ENCODE data around the gene GJC2. TPM values are rescaled to one million over a fixed set of nuclear protein-coding genes. Genes with fewer than 3 reads are reported as not detected.

The GJC2 gene
- total RNA-seq, 4 donors from 2014 or later = 5.1 to 9.0 (median 7.0) TPM

DNA sequence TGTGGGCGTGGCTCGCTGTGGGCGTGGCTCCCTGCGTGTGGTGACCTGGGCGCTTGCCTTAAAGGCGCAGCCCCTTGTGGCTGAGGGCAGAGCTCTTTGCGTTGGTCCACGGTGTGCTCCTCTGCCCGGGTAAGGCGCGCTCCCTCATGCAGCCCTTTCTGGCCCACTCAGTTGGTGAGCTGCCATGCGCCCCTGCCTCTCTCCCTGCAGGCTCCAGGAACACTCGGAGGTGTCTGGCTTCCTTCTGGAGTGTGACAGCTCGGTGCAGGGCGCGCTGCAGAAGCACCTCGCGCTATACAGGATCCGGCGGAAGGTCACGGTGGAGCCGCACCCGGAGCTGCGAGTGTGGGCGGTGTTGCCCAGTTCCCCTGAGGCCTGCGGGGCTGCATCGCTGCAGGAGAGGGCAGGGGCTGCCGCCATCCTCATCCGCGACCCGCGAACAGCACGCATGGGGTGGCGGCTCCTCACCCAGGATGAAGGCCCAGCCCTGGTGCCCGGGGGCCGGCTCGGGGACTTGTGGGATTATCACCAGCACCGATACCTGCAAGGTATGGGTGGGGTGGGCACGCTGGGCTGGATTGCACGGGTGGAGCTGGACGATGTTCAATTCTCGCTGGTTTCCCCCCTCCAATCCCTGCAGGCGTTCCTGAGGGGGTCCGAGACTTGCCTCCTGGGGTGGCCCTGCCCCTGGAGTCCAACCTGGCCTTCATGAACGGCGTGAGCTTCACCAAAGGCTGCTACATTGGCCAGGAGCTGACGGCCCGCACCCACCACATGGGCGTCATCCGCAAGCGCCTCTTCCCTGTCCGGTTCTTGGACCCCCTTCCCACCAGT is 25.0 kb downstream of the GJC2 start:
- H3K27ac ChIP-seq = peak overlapping the region in 2 of 4 donors; percentile 10 to 42
- H3K4me3 ChIP-seq = peak overlapping the region in 1 of 2 donors; percentile 14
- no peaks in the 10 kb centered on the region for H3K9me3 ChIP-seq
- H3K36me3 ChIP-seq = peaks cover 0 to 27% of the 10 kb centered on the region in 2 donors
- no peak for ATAC-seq
- TF ChIP-seq, protein P1, sequence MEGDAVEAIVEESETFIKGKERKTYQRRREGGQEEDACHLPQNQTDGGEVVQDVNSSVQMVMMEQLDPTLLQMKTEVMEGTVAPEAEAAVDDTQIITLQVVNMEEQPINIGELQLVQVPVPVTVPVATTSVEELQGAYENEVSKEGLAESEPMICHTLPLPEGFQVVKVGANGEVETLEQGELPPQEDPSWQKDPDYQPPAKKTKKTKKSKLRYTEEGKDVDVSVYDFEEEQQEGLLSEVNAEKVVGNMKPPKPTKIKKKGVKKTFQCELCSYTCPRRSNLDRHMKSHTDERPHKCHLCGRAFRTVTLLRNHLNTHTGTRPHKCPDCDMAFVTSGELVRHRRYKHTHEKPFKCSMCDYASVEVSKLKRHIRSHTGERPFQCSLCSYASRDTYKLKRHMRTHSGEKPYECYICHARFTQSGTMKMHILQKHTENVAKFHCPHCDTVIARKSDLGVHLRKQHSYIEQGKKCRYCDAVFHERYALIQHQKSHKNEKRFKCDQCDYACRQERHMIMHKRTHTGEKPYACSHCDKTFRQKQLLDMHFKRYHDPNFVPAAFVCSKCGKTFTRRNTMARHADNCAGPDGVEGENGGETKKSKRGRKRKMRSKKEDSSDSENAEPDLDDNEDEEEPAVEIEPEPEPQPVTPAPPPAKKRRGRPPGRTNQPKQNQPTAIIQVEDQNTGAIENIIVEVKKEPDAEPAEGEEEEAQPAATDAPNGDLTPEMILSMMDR (IDR thresholded peaks at IDR 0.05) = no peak
- no peak for TF ChIP-seq POLR2AphosphoS5 (IDR thresholded peaks at IDR 0.05)
- TF ChIP-seq EP300 (IDR thresholded peaks at IDR 0.05) = no peak
- TF ChIP-seq POLR2A (IDR thresholded peaks at IDR 0.05) = no peak
- H3K27me3 ChIP-seq = no peaks in the 10 kb centered on the region
- H3K4me1 ChIP-seq = peaks cover 0 to 16% (median 0%) of the 10 kb centered on the region in 3 donors
- no CpG with 5 or more reads among the region's 52 CpGs for whole genome bisulfite sequencing, 2 donors (ENCODE audit: low coverage in 1 of 2)

DNA sequence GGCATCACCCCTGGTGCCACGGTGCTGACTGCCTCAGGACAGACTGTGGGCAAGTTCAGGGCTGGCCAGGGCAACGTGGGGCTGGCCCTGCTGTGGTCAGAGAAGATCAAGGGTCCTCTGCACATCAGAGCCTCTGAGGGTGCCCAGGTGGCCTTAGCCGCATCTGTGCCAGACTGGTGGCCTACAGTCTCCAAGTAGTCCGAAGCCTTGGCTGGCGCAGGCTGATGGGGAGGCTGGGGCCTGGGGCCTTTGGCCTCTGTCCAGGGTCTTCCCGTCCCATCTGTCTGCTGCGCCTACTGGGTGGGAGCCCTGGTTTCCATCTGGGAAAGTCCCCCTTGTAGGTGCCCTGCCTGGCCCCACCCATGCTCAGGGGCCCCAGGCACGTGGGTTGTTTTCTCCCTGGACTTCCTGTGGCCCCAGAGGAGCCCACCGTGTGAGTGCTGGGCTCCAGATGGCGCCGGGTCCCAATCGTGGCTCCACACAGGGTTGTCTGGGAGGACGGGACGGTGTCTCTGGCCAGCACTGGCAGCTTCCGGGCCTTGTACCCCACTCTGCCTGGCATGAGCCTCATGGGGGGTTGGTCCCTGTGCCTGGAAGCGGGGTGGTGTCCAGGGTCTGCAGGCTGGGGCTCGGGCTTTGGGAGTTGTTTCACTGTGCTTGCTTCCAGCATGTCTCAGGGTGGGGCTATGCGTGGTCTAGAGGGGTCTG is 25.7 kb downstream of the GJC2 start:
- H3K9me3 ChIP-seq = no peaks in the 10 kb centered on the region
- peak overlapping the region in 2 of 4 donors; percentile 17 to 42 for H3K27ac ChIP-seq
- peaks cover 0 to 27% of the 10 kb centered on the region in 2 donors for H3K36me3 ChIP-seq
- peaks cover 0 to 16% (median 0%) of the 10 kb centered on the region in 3 donors for H3K4me1 ChIP-seq
- TF ChIP-seq POLR2AphosphoS5 (IDR thresholded peaks at IDR 0.05) = no peak
- TF ChIP-seq POLR2A (IDR thresholded peaks at IDR 0.05) = no peak
- no peak for TF ChIP-seq EP300 (IDR thresholded peaks at IDR 0.05)
- TF ChIP-seq, protein P1 (IDR thresholded peaks at IDR 0.05) = no peak
- no peaks in the 10 kb centered on the region for H3K27me3 ChIP-seq
- 78 to 100% methylated on average over 1 to 4 of the region's 18 CpGs for WGBS, 2 donors (ENCODE audit: low coverage in 1 of 2)
- H3K4me3 ChIP-seq = no peak overlapping the region
- no peak for ATAC-seq

DNA sequence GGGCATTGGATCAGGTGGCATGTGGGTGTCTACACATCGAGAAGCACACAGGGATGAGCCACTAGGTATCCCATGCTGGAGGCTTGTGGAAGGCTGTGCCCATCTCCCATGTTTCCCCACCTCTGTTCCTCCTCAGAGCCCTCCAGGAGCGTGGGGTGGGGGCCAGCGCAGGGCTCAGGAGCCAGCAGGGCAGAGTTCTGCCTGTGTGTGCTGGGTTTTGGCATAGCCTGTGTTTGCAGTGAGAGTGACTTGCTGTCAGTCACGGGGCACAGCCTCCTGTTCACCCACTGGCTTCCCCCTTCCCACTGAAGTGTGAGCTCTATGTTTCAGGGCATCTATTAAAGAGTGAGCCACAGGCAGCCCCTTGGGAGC is 26.3 kb downstream of the GJC2 start:
- Histone ChIP-seq H3K27ac (peak overlapping the region in 2 of 4 donors; percentile 17 to 42), H3K4me3 (no peak overlapping the region)
- ATAC-seq = no peak

DNA sequence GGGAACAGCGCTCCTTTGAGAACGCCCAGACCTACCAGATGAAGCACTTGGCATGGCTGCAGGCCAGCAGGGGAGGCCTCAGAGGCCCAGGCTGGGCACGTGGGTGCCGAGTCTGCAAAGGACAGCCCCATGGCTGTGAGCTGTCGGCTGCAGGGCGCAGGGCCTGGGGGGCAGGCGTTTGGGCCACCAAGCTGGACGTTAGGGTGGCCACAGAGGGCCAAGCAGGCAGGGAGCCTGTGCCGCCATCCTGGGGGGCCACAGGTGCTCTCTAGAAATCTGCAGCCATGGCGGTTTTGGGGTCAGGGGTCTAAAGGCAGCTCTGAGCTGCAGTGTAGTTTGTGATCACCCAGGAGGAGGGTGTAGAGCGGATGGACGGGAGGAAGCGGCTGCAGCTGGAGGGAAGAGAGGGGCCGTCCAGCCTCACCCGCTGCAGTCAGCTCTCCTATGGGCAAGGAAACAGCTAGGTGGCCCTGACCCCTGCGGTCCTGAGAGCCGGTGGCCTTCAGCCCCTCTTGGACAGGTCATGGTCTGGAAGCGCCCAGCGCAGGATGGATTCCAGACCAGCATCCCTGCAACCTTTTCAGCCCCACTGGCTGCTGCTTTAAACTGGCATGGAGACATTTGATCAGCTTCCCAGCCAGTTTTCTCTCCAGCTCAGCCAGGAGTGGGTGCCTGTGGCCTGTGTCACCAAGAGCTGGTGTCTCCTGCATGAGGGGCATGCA is 26.9 kb downstream of the GJC2 start:
- WGBS, 2 donors (ENCODE audit: low coverage in 1 of 2) = 95% methylated on average over 4 of the region's 19 CpGs; no CpG with 5 or more reads in 1 of the 2 donors
- peak; percentile 11 for ATAC-seq

More for the DNA sequence above, 26.3 kb downstream of the GJC2 start:
- Histone ChIP-seq H3K4me1 (peaks cover 0 to 16% (median 0%) of the 10 kb centered on the region in 3 donors), H3K27me3 (no peaks in the 10 kb centered on the region), H3K9me3 (no peaks in the 10 kb centered on the region), H3K36me3 (peaks cover 0 to 27% of the 10 kb centered on the region in 2 donors)
- TF ChIP-seq POLR2A (IDR thresholded peaks at IDR 0.05) (no peak), EP300 (IDR thresholded peaks at IDR 0.05) (no peak), POLR2AphosphoS5 (IDR thresholded peaks at IDR 0.05) (no peak)
- TF ChIP-seq, protein P1 (IDR thresholded peaks at IDR 0.05) = no peak
- 92% methylated on average over 2 of the region's 4 CpGs; no CpG with 5 or more reads in 1 of the 2 donors for WGBS, 2 donors (ENCODE audit: low coverage in 1 of 2)

More for the DNA sequence above, 26.9 kb downstream of the GJC2 start:
- no peaks in the 10 kb centered on the region for H3K9me3 ChIP-seq
- peaks cover 0 to 16% (median 0%) of the 10 kb centered on the region in 3 donors for H3K4me1 ChIP-seq
- H3K36me3 ChIP-seq = peaks cover 0 to 27% of the 10 kb centered on the region in 2 donors
- peak overlapping the region in 2 of 4 donors; percentile 17 to 42 for H3K27ac ChIP-seq
- H3K27me3 ChIP-seq = no peaks in the 10 kb centered on the region
- no peak for TF ChIP-seq EP300 (IDR thresholded peaks at IDR 0.05)
- TF ChIP-seq, protein P1 (IDR thresholded peaks at IDR 0.05) = no peak
- TF ChIP-seq POLR2AphosphoS5 (IDR thresholded peaks at IDR 0.05) = no peak
- no peak for TF ChIP-seq POLR2A (IDR thresholded peaks at IDR 0.05)
- H3K4me3 ChIP-seq = no peak overlapping the region

All from gastroesophageal sphincter (tissue), 4 donors.